Esophagus muscularis mucosa (tissue), 3 donors: ENCODE measurements around the gene PLPPR2.

Experiments used
- CTCF ChIP-seq, 3 experiments: fragments of 200-600 bp in 2 of 3; fragments of 450-650 bp in 1 of 3; sonication (generic) in 2 of 3; IDR thresholded peaks; one replicate each; pipeline ENCODE4 v1.5.1; 2017 to 2019; ENCODE audit warnings: antibody characterized with exemption in 3 of 3, mild to moderate bottlenecking in 2 of 3, moderate library complexity in 1 of 3
- POLR2AphosphoS5 ChIP-seq, 2 donors: sonication (generic); formaldehyde crosslinking; IDR thresholded peaks; one replicate each; pipeline ENCODE4 v1.6.1; 2017; ENCODE audit warnings: antibody characterized with exemption in 2 of 2

- TF ChIP-seq CTCF (IDR thresholded peaks at IDR 0.05) (no peak), POLR2AphosphoS5 (IDR thresholded peaks at IDR 0.05) (no peak)
Measured at GRCh38 chr19:11363881-11364280, 8.6 kb downstream of the PLPPR2 start.
